MG63 (cell line): ENCODE results near the gene DLL3. TPM values are rescaled to one million over a fixed set of nuclear protein-coding genes. Genes with fewer than 3 reads are reported as not detected.
A peak's percentile ranks its signal among the peaks of the same experiment; 100 is the strongest.

Experiments
- DNase-seq: peaks from one replicate; pipeline ENCODE4 v3.0.0-alpha.2; 2020
- H3K27me3 ChIP-seq: fragments of 250-450 bp; sonication (Bioruptor Pico); 2 replicates; pipeline ENCODE4 v1.5.1; 2020; ENCODE audit warnings: mild to moderate bottlenecking, moderate library complexity
- H3K36me3 ChIP-seq: fragments of 250-450 bp; sonication (Bioruptor Pico); 2 replicates; pipeline ENCODE4 v1.5.1; 2020; ENCODE audit warnings: mild to moderate bottlenecking, moderate library complexity
- H3K4me3 ChIP-seq: fragments of 250-450 bp; sonication (Bioruptor Pico); 2 replicates; pipeline ENCODE4 v1.5.1; 2020; ENCODE audit warnings: mild to moderate bottlenecking, moderate library complexity
- H3K9me3 ChIP-seq: fragments of 250-450 bp; sonication (Bioruptor Pico); 2 replicates; pipeline ENCODE4 v1.5.1; 2020; ENCODE audit warnings: mild to moderate bottlenecking, moderate library complexity
- total RNA-seq: library from RNA; depleted of rRNA; stranded (reverse); fragments of >200 nt; shearing (Covaris generic); gene quantifications from 2 replicates; pipeline ENCODE4 v1.2.3, GENCODE V29; 2014; ENCODE audit warnings: low replicate concordance

The DLL3 gene
- total RNA-seq, 1 experiment from 2014 or later = 5.6 TPM

DNA sequence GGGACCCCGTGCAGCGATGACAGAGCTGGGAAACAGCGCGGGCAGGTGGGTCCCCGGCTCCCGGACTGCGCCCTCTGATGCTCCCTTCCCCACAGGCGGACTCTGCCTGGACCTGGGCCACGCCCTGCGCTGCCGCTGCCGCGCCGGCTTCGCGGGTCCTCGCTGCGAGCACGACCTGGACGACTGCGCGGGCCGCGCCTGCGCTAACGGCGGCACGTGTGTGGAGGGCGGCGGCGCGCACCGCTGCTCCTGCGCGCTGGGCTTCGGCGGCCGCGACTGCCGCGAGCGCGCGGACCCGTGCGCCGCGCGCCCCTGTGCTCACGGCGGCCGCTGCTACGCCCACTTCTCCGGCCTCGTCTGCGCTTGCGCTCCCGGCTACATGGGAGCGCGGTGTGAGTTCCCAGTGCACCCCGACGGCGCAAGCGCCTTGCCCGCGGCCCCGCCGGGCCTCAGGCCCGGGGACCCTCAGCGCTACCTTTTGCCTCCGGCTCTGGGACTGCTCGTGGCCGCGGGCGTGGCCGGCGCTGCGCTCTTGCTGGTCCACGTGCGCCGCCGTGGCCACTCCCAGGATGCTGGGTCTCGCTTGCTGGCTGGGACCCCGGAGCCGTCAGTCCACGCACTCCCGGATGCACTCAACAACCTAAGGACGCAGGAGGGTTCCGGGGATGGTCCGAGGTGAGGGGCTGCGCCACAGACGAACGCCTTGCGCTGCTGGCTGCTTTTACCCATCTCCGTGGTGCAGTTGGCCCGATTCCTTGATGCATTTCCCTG is 8.4 kb downstream of the DLL3 start:
- DNase-seq = peak; percentile 74
- H3K9me3 ChIP-seq = no peaks in the 10 kb centered on the region
- H3K27me3 ChIP-seq = peaks cover 16% of the 10 kb centered on the region

DNA sequence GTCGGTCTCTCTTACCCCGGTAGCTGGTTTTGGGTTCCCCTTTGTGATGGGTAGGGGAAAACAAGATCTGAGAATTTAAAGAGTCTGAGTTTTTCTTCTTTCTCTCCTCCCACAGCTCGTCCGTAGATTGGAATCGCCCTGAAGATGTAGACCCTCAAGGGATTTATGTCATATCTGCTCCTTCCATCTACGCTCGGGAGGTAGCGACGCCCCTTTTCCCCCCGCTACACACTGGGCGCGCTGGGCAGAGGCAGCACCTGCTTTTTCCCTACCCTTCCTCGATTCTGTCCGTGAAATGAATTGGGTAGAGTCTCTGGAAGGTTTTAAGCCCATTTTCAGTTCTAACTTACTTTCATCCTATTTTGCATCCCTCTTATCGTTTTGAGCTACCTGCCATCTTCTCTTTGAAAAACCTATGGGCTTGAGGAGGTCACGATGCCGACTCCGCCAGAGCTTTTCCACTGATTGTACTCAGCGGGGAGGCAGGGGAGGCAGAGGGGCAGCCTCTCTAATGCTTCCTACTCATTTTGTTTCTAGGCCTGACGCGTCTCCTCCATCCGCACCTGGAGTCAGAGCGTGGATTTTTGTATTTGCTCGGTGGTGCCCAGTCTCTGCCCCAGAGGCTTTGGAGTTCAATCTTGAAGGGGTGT is 9.1 kb downstream of the DLL3 start:
- no peak for DNase-seq
- H3K36me3 ChIP-seq = no peaks in the 10 kb centered on the region
- H3K27me3 ChIP-seq = peaks cover 16% of the 10 kb centered on the region
- no peaks in the 10 kb centered on the region for H3K9me3 ChIP-seq
- peak overlapping the region; percentile 66 for H3K4me3 ChIP-seq

More for the DNA sequence above, 8.4 kb downstream of the DLL3 start:
- H3K36me3 ChIP-seq = no peaks in the 10 kb centered on the region
- peak overlapping the region; percentile 66 for H3K4me3 ChIP-seq

DNA sequence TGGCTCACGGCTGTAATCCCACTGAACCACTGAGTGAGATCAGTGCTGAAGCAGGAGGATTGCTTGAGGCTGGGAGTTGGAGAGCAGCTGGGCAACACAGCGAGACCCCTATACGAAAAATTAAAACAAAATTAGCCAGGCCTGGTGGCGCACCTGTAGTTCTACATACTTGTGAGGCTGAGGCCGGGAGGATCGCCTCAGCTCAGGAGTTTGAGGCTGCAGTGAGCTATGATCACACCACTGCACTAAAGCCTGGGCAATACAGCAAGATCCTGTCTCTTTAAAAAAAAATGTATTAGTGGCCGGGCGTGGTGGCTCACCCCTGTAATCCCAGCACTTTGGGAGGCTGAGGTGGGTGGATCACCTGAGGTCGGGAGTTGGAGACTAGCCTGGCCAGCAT is 9.9 kb downstream of the DLL3 start:
- H3K36me3 ChIP-seq = no peaks in the 10 kb centered on the region
- peaks cover 22% of the 10 kb centered on the region for H3K27me3 ChIP-seq
- H3K9me3 ChIP-seq = no peaks in the 10 kb centered on the region
- H3K4me3 ChIP-seq = no peak overlapping the region
- no peak for DNase-seq

DNA sequence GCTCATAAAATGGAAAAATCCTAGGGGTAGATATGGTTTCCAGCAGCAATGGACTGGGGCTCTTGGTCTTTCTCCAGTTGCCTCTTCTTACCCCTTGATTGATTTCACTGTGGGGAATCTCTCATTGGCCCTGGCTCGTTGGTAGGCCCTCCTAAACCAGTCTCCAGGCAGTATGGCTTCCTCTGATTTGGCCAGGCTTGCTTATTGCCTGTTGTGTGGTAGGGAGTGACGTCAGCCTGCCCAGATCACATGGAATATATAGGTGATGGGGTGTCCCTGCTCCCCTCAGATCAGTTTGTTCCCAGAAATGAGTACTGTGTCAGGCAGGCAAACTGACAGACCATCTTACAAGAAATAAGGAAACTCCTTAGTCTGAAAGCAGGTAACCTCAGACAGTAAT is 10.5 kb downstream of the DLL3 start:
- no peak for DNase-seq
- Histone ChIP-seq H3K27me3 (peaks cover 28% of the 10 kb centered on the region), H3K36me3 (no peaks in the 10 kb centered on the region), H3K4me3 (no peak overlapping the region), H3K9me3 (no peaks in the 10 kb centered on the region)

DNA sequence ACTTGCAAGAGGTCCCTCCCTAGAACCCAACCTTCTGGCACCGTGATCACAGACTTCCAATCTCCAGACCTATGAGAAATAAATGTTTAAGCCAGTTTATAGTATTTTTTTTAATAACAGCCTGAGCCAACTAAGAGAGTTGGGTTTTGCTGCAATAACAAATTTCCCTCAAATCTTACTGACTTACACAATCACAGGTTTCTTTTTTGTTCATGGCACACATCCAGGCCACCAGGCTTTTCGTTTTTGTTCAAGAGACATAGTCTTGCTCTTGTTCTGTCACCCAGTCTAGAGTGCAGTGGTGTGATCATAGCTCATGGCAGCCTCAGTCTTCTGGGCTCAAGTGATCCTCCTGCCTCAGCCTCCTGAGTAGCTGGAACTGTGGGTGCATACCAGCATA is 14.2 kb downstream of the DLL3 start:
- Histone ChIP-seq H3K9me3 (no peaks in the 10 kb centered on the region), H3K4me3 (no peak overlapping the region), H3K27me3 (peaks cover 38% of the 10 kb centered on the region), H3K36me3 (no peaks in the 10 kb centered on the region)
- DNase-seq = no peak

DNA sequence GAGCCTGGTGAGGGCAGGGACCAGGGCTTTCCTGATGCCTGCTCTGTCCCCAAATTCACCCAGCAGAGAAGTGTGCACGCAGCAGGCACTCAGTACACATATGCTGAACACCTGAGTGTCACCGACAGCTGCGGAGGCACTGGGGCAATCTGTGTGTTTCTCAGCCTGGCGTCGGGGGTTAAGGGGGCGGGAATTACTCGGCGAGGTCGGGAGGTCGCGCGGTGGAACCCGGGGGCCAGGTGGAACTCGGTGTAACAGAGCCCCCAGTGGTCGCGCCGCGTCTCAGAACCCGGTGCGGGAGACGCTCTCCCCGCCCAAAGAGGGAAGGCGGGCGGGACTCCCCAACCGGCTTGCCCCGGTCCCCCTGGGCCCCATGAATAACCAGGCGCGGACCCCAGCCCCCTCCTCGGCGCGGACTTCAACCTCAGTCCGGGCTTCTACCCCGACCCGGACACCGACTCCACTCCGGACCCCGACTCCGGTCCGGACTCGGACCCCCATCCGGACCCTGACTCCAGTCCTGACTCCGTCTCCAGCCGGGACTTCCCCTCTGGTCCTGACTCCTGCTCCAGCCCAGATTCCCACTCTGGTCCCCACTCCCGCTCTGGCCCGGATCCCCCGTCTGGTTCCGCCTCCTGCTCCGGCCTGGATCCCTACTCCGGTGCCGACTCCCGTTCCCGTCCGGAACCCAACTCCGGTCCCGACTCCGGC is 16.2 kb downstream of the DLL3 start, which contains the start of gene SELENOV:
TSS of gene SELENOV (plus strand) at position 300 of the 711 bp plus-strand sequence. CDS start at position 374, 74 bp downstream.
- Histone ChIP-seq H3K9me3 (no peaks in the 10 kb centered on the region), H3K27me3 (peaks cover 36% of the 10 kb centered on the region), H3K4me3 (no peak within 1 kb of the TSS), H3K36me3 (no peaks in the 10 kb centered on the region)
- no peak for DNase-seq

DNA sequence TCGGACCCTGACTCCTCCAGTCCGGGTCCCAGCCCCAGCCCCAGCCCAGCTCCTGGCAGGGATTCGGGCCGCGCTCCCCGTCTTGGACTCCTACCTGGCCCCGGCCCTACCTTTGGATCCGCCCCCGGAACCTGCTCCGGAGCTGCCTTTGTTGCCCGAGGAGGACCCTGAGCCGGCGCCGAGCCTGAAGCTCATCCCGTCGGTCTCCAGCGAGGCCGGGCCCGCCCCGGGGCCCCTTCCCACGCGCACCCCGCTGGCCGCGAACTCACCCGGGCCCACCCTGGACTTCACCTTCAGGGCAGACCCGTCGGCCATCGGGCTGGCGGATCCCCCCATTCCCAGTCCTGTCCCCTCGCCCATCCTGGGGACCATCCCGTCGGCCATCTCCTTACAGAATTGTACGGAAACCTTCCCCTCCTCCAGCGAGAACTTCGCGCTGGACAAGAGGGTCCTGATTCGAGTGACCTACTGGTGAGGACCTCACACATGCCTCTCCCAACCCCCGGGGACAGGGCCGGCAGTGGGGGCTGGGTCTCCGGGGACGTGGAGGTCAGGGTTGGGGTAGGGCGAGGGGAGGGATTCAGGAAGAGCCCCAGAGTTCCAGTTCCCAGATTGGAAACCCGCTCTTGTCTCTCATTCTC is 16.9 kb downstream of the DLL3 start:
- Histone ChIP-seq H3K36me3 (no peaks in the 10 kb centered on the region), H3K4me3 (no peak overlapping the region), H3K9me3 (no peaks in the 10 kb centered on the region), H3K27me3 (peaks cover 36% of the 10 kb centered on the region)
- no peak for DNase-seq

DNA sequence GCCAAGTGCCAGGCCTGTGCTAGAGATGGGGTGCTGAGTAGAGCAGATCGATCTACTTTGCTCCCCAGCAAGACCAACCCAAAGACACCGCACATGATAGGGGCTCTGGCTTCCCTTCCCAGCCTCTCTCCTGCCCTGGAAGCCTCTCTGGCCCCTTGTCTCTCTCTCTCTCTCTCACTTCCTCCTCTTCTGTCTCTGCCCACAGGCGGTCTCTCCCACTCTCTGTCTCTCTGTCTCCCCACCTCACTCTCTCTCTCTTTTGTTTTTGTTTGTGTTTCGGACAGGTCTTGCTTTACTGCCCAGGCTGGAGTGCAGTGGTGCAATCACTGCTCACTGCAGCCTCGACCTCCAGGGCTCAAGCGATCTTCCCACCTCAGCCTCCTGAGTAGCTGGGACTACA is 17.5 kb downstream of the DLL3 start:
- Histone ChIP-seq H3K4me3 (no peak overlapping the region), H3K36me3 (no peaks in the 10 kb centered on the region), H3K9me3 (no peaks in the 10 kb centered on the region), H3K27me3 (peaks cover 36% of the 10 kb centered on the region)
- DNase-seq = no peak

DNA sequence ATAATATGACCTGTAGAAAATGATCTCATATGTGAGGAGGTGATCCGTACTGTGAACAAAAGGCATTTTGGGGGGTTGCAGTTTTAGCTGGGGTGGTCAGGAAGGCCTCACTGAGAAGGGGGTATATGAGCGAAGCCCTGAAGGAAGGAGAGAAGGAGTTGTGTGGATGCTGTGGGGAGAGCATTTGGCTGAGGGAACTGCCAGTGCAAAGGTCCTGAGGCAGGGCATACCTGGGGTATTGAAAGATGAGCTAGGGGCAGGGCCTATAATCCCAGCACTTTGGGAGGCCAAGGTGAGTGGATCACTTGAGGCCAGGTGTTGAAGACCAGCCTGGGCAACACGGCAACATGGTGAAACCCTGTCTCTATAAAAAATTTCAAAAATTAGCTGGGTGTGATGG is 18.7 kb downstream of the DLL3 start:
- DNase-seq = no peak
- H3K27me3 ChIP-seq = peaks cover 36% of the 10 kb centered on the region
- H3K4me3 ChIP-seq = no peak overlapping the region
- no peaks in the 10 kb centered on the region for H3K9me3 ChIP-seq
- H3K36me3 ChIP-seq = no peaks in the 10 kb centered on the region

DNA sequence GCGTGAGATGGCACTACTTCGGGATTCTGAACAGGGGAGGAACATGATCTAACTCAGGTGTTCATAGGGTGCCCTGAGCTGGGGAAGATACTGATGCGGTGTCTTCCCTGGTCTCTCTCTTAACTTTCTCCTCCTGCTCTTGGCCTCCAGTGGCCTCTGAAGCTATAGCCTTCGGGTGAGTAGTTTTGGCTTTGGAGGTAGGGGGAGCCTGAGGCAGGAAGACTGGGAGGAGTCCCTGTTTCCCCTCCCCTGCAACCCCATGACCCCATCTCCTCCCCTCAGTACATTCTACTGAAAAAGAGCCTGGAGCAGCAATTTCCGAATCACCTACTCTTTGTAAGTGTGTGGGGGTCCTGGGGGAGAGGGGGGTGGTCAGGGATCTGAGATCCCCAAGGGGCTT is 19.7 kb downstream of the DLL3 start:
- Histone ChIP-seq H3K36me3 (no peaks in the 10 kb centered on the region), H3K4me3 (no peak overlapping the region), H3K9me3 (no peaks in the 10 kb centered on the region), H3K27me3 (peaks cover 30% of the 10 kb centered on the region)
- DNase-seq = no peak

DNA sequence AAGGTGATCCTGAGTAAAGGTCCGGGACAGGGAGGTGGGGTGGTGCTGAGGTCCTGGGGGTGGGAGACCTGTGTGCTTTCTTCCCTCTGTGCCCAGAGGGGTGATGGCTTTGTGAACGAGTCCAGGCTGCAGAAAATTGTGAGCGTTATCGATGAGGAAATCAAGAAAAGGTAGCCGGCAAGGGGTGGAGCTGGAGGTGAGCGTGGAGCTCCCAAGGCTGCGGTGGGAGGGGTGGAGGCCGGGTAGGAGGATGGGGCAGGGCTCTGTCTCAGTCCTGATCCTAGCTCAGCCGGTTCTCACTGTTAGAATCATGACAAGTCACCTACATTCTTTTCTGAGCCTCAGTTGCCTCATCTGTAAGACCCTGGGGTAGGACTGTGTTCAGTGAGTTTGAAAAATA is 20.2 kb downstream of the DLL3 start:
- Histone ChIP-seq H3K36me3 (no peaks in the 10 kb centered on the region), H3K9me3 (no peaks in the 10 kb centered on the region), H3K4me3 (no peak overlapping the region), H3K27me3 (peaks cover 26% of the 10 kb centered on the region)
- DNase-seq = no peak

DNA sequence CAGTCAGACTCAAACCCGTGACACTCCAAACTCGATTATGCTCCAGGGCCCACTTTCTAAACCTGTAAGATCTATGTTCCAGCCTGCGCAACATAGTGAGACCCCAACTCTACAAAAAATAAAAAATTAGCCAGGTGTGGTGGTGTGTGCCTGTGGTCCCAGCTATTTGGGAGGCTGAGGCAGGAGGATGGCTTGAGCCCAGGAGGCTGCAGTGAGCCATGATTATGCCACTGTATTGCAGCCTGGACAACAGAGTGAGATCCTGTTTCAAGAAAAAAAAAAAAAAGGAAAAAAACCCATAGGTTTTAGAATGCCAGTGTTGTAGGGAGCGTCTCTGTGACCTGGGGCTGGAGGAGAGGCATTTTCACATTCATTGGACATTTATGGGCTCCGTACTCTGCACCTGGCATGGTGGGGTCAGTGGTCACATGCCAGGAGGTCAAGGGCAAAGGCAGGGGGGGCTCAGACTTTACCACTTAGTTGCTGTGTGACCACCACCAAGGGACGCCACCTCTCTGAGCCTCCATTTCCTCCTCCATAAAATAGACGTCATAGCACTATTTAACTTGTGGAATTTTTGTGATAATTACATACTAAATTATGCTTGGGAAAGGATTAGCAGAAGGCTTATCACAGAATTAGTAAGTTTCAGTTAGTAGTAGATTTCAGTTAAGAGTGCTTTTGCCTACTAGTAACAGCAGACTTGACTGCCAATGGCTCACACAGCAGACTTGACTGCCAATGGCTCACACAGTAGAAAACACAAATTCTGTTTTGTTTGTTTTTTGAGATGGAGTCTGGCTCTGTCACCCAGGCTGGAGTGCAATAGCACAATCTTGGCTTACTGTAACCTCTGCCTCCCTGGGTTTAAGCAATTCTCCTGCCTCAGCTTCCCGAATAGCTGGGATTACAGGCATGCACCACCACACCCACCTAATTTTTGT is 22.1 kb downstream of the DLL3 start:
- Histone ChIP-seq H3K27me3 (peaks cover 8% of the 10 kb centered on the region), H3K9me3 (no peaks in the 10 kb centered on the region), H3K4me3 (no peak overlapping the region), H3K36me3 (no peaks in the 10 kb centered on the region)
- no peak for DNase-seq

DNA sequence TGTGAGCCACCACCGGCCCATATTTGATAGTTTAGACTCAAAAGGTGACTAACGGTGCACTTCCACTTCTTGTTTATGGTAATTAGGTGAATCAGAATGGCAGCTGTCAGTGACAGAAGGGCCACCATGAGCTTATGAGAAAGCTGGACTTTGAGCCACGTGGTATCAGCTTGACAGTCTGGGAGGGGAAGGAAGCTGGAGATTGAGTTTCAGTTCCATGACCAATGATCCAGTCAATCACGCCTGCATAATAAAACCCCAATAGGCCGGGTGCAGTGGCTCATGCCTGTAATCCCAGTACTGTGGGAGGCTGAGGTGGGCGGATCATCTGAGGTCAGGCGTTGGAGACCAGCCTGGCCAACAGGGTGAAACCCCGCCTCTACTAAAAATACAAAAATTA is 25.7 kb downstream of the DLL3 start:
- Histone ChIP-seq H3K36me3 (peaks cover 9% of the 10 kb centered on the region; the same call in 1 of the 2 replicates), H3K9me3 (no peaks in the 10 kb centered on the region), H3K27me3 (no peaks in the 10 kb centered on the region), H3K4me3 (no peak overlapping the region)
- DNase-seq = peak; percentile 14

DNA sequence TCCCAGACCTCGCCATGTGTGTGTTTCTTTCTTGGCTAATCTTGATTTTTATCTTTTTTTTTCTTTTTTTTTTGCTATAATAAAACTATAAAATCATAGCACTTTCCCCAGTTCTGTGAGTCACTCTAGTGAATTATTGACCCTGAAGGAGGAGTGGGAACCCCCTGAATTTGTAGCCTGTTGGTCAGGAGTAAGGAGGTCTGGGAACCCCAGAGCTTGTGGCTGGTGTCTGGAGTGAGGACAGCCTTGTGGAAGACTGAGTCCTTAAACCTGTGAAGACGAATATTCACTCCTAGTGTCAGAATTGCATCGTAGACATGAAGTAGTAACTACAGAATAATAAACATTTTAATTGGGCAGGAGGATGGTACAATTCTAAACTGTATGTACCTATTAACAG is 26.5 kb downstream of the DLL3 start:
- Histone ChIP-seq H3K27me3 (no peaks in the 10 kb centered on the region), H3K4me3 (no peak overlapping the region), H3K36me3 (peaks cover 14% of the 10 kb centered on the region; the same call in 1 of the 2 replicates), H3K9me3 (no peaks in the 10 kb centered on the region)
- no peak for DNase-seq

DNA sequence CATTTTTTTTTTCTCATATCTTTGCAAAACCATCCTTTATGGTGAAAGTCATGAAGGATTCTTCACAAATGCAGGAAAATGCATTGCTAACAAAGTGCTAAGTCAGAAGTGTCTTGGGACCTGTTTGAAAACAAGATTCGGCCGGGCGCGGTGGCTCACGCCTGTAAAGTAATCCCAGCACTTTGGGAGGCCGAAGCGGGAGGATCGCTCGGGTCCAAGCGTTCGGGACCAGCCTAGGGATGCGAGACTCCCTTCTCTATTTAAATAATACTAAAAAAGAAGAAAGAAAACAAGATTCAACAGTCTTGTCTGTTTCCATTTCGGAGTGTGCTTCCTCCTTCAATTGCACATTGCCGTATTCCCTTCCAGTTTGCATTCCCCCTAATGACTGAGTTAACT is 33.1 kb downstream of the DLL3 start:
- H3K36me3 ChIP-seq = peaks cover 20% of the 10 kb centered on the region
- H3K4me3 ChIP-seq = peak overlapping the region; percentile 96
- no peaks in the 10 kb centered on the region for H3K27me3 ChIP-seq
- H3K9me3 ChIP-seq = no peaks in the 10 kb centered on the region
- no peak for DNase-seq
